CD4-positive, alpha-beta T cell (primary cell): ENCODE results near the gene AEBP1. TPM values are rescaled to one million over a fixed set of nuclear protein-coding genes. Genes with fewer than 3 reads are reported as not detected.

Source experiments
- ATAC-seq: fragments of 200-7000 bp; cut with Tn5 transposase; one replicate; pipeline ENCODE4 v1.10.0; 2022; ENCODE audit warnings: mild to moderate bottlenecking; ENCODE audit not compliant: poor library complexity
- CTCF ChIA-PET: fragments of 350-600 bp; sonication (Branson Sonifier 250); formaldehyde crosslinking; loops from one replicate; lab custom pipeline; 2021; ENCODE audit warnings: antibody characterized with exemption, inconsistent platforms; lab: Charles Lee
- POLR2A ChIA-PET: fragments of 350-600 bp; sonication (Branson Sonifier 250); formaldehyde crosslinking; loops from one replicate; lab custom pipeline; 2021; ENCODE audit warnings: antibody characterized with exemption, inconsistent platforms; lab: Charles Lee
- DNase-seq, 14 experiments: peaks; one replicate each; pipeline ENCODE4 v3.0.0-alpha.2; 2013 to 2020; ENCODE audit warnings: mixed read lengths in 2 of 14
- H3K27ac ChIP-seq, 2 donors: one replicate each; pipeline versions ENCODE4 v1.5.1 to v1.7.0; 2013; ENCODE audit warnings: low read length in 2 of 2, low read depth in 1 of 2, mild to moderate bottlenecking in 1 of 2
- H3K27me3 ChIP-seq, 2 experiments: 1 replicate in 1 of 2; 2 replicates in 1 of 2; pipeline versions ENCODE4 v1.6.1 to v1.7.0; 2013; ENCODE audit warnings: low read length in 2 of 2, control low read depth in 1 of 2, mild to moderate bottlenecking in 1 of 2, moderate library complexity in 1 of 2; ENCODE audit not compliant: insufficient read depth in 2 of 2, control insufficient read depth in 1 of 2
- H3K36me3 ChIP-seq: one replicate; pipeline ENCODE4 v1.6.1; 2013; ENCODE audit warnings: low read length, control low read depth; ENCODE audit not compliant: insufficient read depth
- H3K4me1 ChIP-seq: one replicate; pipeline ENCODE4 v1.6.1; 2013; ENCODE audit warnings: low read length, control low read depth; ENCODE audit not compliant: insufficient read depth
- H3K4me3 ChIP-seq: one replicate; pipeline ENCODE4 v1.5.1; 2013; ENCODE audit warnings: mild to moderate bottlenecking, low read length, moderate library complexity
- H3K9me3 ChIP-seq, 2 experiments: 1 replicate in 1 of 2; 2 replicates in 1 of 2; pipeline versions ENCODE4 v1.6.1 to v1.7.0; 2013; ENCODE audit warnings: low read length in 2 of 2, mild to moderate bottlenecking in 2 of 2, control low read depth in 1 of 2, moderate library complexity in 1 of 2; ENCODE audit not compliant: control insufficient read depth in 1 of 2, insufficient read depth in 1 of 2
- H3K27ac Mint-ChIP-seq: one replicate; pipeline ENCODE4 v1.8.0; 2020; ENCODE audit warnings: mixed read lengths
- H3K27me3 Mint-ChIP-seq: one replicate; pipeline ENCODE4 v1.8.0; 2021; ENCODE audit warnings: mixed read lengths
- H3K36me3 Mint-ChIP-seq: one replicate; pipeline ENCODE4 v1.8.0; 2021; ENCODE audit warnings: low read depth, mixed read lengths
- H3K4me1 Mint-ChIP-seq: one replicate; pipeline ENCODE4 v1.8.0; 2021; ENCODE audit warnings: low read depth, mixed read lengths
- H3K4me3 Mint-ChIP-seq: one replicate; pipeline ENCODE4 v1.8.0; 2020; ENCODE audit warnings: mild to moderate bottlenecking, mixed read lengths
- H3K9me3 Mint-ChIP-seq: one replicate; pipeline ENCODE4 v1.8.0; 2020; ENCODE audit warnings: mixed read lengths
- intact Hi-C, 2 experiments: fragments of 100-400 bp; cut with DNase I in 1 of 2; cut with micrococcal nuclease in 1 of 2; formaldehyde crosslinking; loops; one replicate each; pipeline versions ENCODE4 v1.15.1 to v1.9.0; 2023 to 2025; cut with DNase I, micrococcal nuclease
- total RNA-seq, 174 experiments: library from RNA in 2 of 174; stranded (reverse) in 2 of 174; gene quantifications; one replicate each; pipeline ENCODE4 v1.2.3 and lab custom pipeline; 2021 to 2026
- TF ChIP-seq, protein P1 (sequence below): fragments of 200-600 bp; IDR thresholded peaks from one replicate; pipeline ENCODE4 v1.8.0; 2022; ENCODE audit warnings: antibody characterized with exemption, mild to moderate bottlenecking

AEBP1 gene
- total RNA-seq, 2 experiments from 2014 or later = 20.3 to 21.3 TPM

DNA sequence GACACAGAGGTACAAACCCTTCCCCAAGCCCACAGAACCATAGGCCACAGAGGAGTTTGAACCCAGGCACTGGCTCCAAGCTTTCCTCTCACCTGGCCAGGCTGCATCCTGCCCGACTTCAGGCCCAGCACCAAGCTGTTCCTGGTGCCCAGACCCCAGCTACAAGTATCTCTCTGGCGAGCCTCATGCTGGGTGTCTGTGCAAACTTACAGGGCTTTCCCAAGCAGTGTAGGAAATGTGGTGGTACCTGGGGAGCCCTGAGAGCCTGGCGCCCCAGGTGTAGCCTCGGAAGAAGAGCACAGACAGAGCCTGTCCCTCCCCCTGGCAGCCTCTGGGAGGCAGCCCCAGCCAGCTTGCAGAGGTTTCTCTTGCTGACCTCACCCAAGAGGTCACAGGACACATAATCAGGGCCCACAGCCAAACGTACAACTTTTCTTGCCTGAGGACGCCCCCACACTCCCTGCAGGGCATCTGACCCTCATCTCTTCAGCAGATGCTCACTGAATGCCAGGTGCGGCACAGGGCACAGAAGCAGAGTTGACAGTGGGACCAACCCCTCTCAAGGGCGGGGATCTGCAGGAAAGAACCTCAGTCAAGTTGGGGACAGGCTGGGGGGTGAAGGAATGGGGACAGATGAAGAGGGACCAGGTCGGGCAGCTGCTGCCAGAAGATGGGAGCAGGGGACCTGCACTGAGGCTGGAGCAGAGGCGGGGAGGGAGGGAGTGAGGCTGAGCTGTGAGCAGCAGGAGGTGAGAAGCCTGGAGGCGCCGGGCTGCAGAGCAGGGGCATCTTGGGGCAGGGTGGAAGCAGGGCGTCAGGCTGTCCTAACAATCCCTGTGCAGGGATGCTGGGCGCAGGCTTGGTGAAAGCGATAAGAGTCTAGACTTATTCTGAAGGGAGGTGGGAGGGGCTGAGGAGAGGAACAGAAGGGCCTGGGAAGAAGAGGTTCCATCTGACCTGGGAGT, 53.3 kb downstream of the AEBP1 start:
- H3K4me3 Mint-ChIP-seq = no peak overlapping the region
- H3K27ac ChIP-seq = no peak overlapping the region
- H3K27ac Mint-ChIP-seq = no peak overlapping the region
- H3K27me3 Mint-ChIP-seq = no peaks in the 10 kb centered on the region
- H3K27me3 ChIP-seq = no peaks in the 10 kb centered on the region
- no peaks in the 10 kb centered on the region for H3K36me3 ChIP-seq
- no peaks in the 10 kb centered on the region for H3K9me3 Mint-ChIP-seq
- no peaks in the 10 kb centered on the region for H3K36me3 Mint-ChIP-seq
- H3K4me1 Mint-ChIP-seq = no peaks in the 10 kb centered on the region
- CTCF ChIA-PET = no interaction called here
- H3K9me3 ChIP-seq = no peaks in the 10 kb centered on the region
- TF ChIP-seq, protein P1, sequence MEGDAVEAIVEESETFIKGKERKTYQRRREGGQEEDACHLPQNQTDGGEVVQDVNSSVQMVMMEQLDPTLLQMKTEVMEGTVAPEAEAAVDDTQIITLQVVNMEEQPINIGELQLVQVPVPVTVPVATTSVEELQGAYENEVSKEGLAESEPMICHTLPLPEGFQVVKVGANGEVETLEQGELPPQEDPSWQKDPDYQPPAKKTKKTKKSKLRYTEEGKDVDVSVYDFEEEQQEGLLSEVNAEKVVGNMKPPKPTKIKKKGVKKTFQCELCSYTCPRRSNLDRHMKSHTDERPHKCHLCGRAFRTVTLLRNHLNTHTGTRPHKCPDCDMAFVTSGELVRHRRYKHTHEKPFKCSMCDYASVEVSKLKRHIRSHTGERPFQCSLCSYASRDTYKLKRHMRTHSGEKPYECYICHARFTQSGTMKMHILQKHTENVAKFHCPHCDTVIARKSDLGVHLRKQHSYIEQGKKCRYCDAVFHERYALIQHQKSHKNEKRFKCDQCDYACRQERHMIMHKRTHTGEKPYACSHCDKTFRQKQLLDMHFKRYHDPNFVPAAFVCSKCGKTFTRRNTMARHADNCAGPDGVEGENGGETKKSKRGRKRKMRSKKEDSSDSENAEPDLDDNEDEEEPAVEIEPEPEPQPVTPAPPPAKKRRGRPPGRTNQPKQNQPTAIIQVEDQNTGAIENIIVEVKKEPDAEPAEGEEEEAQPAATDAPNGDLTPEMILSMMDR = no peak
- ATAC-seq (no peak), DNase-seq (peak in 1 of 14 experiments; percentile 21)
- no peaks in the 10 kb centered on the region for H3K4me1 ChIP-seq
- POLR2A ChIA-PET = no interaction called here
- intact Hi-C loops = no loop called here
- H3K4me3 ChIP-seq = no peak overlapping the region

DNA sequence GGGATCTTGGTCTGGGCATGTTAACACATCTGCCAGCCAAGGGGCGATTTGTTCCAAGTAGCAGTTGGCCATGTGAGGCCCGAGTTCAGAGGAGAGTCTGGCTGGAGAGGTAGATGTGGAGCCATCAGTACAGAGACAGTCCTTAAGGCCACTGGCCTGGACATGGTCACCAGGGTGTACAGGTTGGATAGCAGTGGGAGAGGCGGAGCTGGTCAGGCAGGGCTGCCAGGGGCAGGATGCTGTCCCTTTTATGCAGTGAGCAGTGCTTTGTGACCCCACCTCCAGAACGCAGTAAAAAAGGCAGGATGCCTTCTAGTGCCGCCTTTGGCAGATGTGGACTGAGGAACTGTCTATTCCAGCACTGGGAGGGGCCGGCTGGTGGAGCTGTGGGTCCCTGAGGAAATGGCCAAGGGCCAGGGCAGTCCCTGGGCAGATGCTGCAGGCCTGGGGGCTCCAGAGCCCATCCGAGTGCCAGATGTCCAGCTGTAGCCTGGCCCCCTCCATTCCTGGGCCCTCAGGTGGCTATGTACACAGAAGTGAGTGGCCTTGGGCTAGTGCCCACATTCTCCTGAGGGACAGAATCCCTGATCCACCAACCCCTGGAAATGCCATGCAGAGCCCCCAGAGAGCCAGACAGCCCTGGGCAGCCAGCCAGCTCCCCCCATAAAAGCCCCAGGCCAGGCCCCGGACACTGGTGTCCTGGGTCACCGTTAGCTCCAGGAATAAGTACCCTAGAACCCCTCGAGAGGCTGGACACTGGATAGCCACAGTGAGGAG, 54.1 kb downstream of the AEBP1 start:
- intact Hi-C loops = no loop called here

More for the DNA sequence above, 54.1 kb downstream of the AEBP1 start:
- no peak overlapping the region for H3K4me3 Mint-ChIP-seq
- Histone ChIP-seq H3K9me3 (no peaks in the 10 kb centered on the region), H3K27me3 (no peaks in the 10 kb centered on the region), H3K27ac (no peak overlapping the region), H3K4me3 (no peak overlapping the region), H3K4me1 (no peaks in the 10 kb centered on the region), H3K36me3 (no peaks in the 10 kb centered on the region)
- H3K27ac Mint-ChIP-seq = no peak overlapping the region
- no peaks in the 10 kb centered on the region for H3K36me3 Mint-ChIP-seq
- DNase-seq (peak in 1 of 14 experiments; percentile 15), ATAC-seq (no peak)
- ChIA-PET CTCF (no interaction called here), POLR2A (no interaction called here)
- no peaks in the 10 kb centered on the region for H3K4me1 Mint-ChIP-seq
- H3K27me3 Mint-ChIP-seq = no peaks in the 10 kb centered on the region
- H3K9me3 Mint-ChIP-seq = no peaks in the 10 kb centered on the region
- TF ChIP-seq, protein P1 = no peak
